HEK293 (cell line): ENCODE data around the gene TAF12.

Experiments used
- CTCF ChIA-PET: fragments of 350-600 bp; formaldehyde crosslinking; extraction: SDS; loops from one replicate; lab custom pipeline; 2021; ENCODE audit warnings: antibody characterized with exemption; lab: Yijun Ruan, JAX
- POLR2A ChIA-PET: fragments of 300-600 bp; formaldehyde crosslinking; extraction: SDS; loops from one replicate; lab custom pipeline; 2020; ENCODE audit warnings: antibody characterized with exemption, inconsistent platforms; lab: Yijun Ruan, JAX
- H3K27ac ChIP-seq: fragments of 200-500 bp; sonication (Bioruptor generic); 2 replicates; pipeline ENCODE4 v1.5.1; 2014; ENCODE audit warnings: low read depth, low read length, control low read depth, inconsistent platforms; ENCODE audit errors: extremely low read depth
- H3K36me3 ChIP-seq, 2 experiments: fragments of 200-500 bp in 1 of 2; sonication (Bioruptor generic) in 1 of 2; 1 replicate in 1 of 2; 2 replicates in 1 of 2; pipeline ENCODE4 v1.5.1; 2014 to 2017; ENCODE audit warnings: inconsistent platforms in 2 of 2, low read length in 2 of 2; ENCODE audit not compliant: control insufficient read depth in 2 of 2, insufficient read depth in 1 of 2
- H3K4me1 ChIP-seq: fragments of 200-500 bp; sonication (Bioruptor generic); 2 replicates; pipeline ENCODE4 v1.5.1; 2014; ENCODE audit warnings: mild to moderate bottlenecking, low read length, inconsistent platforms; ENCODE audit not compliant: control insufficient read depth, insufficient read depth
- H3K4me3 ChIP-seq: 2 replicates; pipeline ENCODE4 v1.5.1; 2011; ENCODE audit warnings: low read depth, mild to moderate bottlenecking, control low read depth, low read length, moderate library complexity
- H3K9me3 ChIP-seq: fragments of 200-500 bp; sonication (Bioruptor generic); 2 replicates; pipeline ENCODE4 v1.5.1; 2014; ENCODE audit warnings: low read depth, low read length, inconsistent platforms; ENCODE audit not compliant: control insufficient read depth, insufficient read depth
- BCL11A ChIP-seq: fragments of 450-650 bp; formaldehyde crosslinking; IDR thresholded peaks from 2 replicates; pipeline ENCODE4 v1.5.1; 2016; ENCODE audit warnings: low read depth, missing biosample characterization, missing genetic modification characterization
- HIC1 ChIP-seq: fragments of 450-650 bp; formaldehyde crosslinking; IDR thresholded peaks from 2 replicates; pipeline ENCODE4 v1.5.1; 2016; ENCODE audit warnings: missing biosample characterization, missing genetic modification characterization
- HOXD13 ChIP-seq: sonication (generic); formaldehyde crosslinking; IDR thresholded peaks from 2 replicates; pipeline ENCODE4 v1.8.0; 2022; ENCODE audit warnings: missing genetic modification reagents, borderline replicate concordance
- KLF7 ChIP-seq: fragments of 450-650 bp; formaldehyde crosslinking; IDR thresholded peaks from 2 replicates; pipeline ENCODE4 v1.5.1; 2016; ENCODE audit warnings: missing biosample characterization, missing genetic modification characterization, borderline replicate concordance
- KLF8 ChIP-seq: fragments of 450-650 bp; formaldehyde crosslinking; IDR thresholded peaks from 2 replicates; pipeline ENCODE4 v1.5.1; 2016; ENCODE audit warnings: missing biosample characterization, missing genetic modification characterization
- ZBTB48 ChIP-seq: fragments of 450-650 bp; formaldehyde crosslinking; IDR thresholded peaks from 2 replicates; pipeline ENCODE4 v1.5.1; 2016; ENCODE audit warnings: missing biosample characterization, missing genetic modification characterization
- ZBTB8A ChIP-seq: fragments of 450-650 bp; formaldehyde crosslinking; IDR thresholded peaks from 2 replicates; pipeline ENCODE4 v1.5.1; 2016; ENCODE audit warnings: missing biosample characterization, missing genetic modification characterization
- ZNF157 ChIP-seq: fragments of 450-650 bp; formaldehyde crosslinking; IDR thresholded peaks from 2 replicates; pipeline ENCODE4 v1.5.1; 2016; ENCODE audit warnings: missing biosample characterization, missing genetic modification characterization
- ZNF350 ChIP-seq: fragments of 450-650 bp; formaldehyde crosslinking; IDR thresholded peaks from 2 replicates; pipeline ENCODE4 v1.5.0; 2017; ENCODE audit warnings: missing biosample characterization, mild to moderate bottlenecking, missing genetic modification characterization
- ZNF362 ChIP-seq: fragments of 450-650 bp; formaldehyde crosslinking; IDR thresholded peaks from 2 replicates; pipeline ENCODE4 v1.5.1; 2016; ENCODE audit warnings: missing biosample characterization, missing genetic modification characterization
- ZNF391 ChIP-seq: fragments of 450-650 bp; formaldehyde crosslinking; IDR thresholded peaks from 2 replicates; pipeline ENCODE4 v1.5.1; 2016; ENCODE audit warnings: low read depth, missing biosample characterization, missing genetic modification characterization, borderline replicate concordance
- ZNF423 ChIP-seq: fragments of 450-650 bp; formaldehyde crosslinking; IDR thresholded peaks from 2 replicates; pipeline ENCODE4 v1.5.1; 2016; ENCODE audit warnings: missing biosample characterization, missing genetic modification characterization
- ZNF530 ChIP-seq: fragments of 450-650 bp; formaldehyde crosslinking; IDR thresholded peaks from 2 replicates; pipeline ENCODE4 v1.5.1; 2016; ENCODE audit warnings: low read depth, missing biosample characterization, missing genetic modification characterization
- ZNF558 ChIP-seq: fragments of 450-650 bp; formaldehyde crosslinking; IDR thresholded peaks from 2 replicates; pipeline ENCODE4 v1.5.1; 2016; ENCODE audit warnings: missing biosample characterization, missing genetic modification characterization
- ZNF585B ChIP-seq: fragments of 450-650 bp; formaldehyde crosslinking; IDR thresholded peaks from 2 replicates; pipeline ENCODE4 v1.5.1; 2016; ENCODE audit warnings: missing biosample characterization, missing genetic modification characterization
- ZNF600 ChIP-seq: fragments of 450-650 bp; formaldehyde crosslinking; IDR thresholded peaks from 2 replicates; pipeline ENCODE4 v1.5.1; 2016; ENCODE audit warnings: missing biosample characterization, missing genetic modification characterization
- ZNF76 ChIP-seq: fragments of 450-650 bp; formaldehyde crosslinking; IDR thresholded peaks from 2 replicates; pipeline ENCODE4; 2016; ENCODE audit warnings: low read depth, missing biosample characterization, missing genetic modification characterization, borderline replicate concordance
- ZNF777 ChIP-seq: fragments of 450-650 bp; formaldehyde crosslinking; IDR thresholded peaks from 2 replicates; pipeline ENCODE4 v1.5.1; 2017; ENCODE audit warnings: missing biosample characterization, missing genetic modification characterization, borderline replicate concordance
- ZSCAN18 ChIP-seq: fragments of 450-650 bp; formaldehyde crosslinking; IDR thresholded peaks from 2 replicates; pipeline ENCODE4 v1.5.1; 2016; ENCODE audit warnings: missing biosample characterization, missing genetic modification characterization
- TF ChIP-seq, protein P1 (sequence below): fragments of 450-650 bp; formaldehyde crosslinking; IDR thresholded peaks from 2 replicates; pipeline ENCODE4 v1.5.1; 2016; ENCODE audit warnings: missing biosample characterization, missing genetic modification characterization
- TF ChIP-seq, protein P2 (sequence below): fragments of 450-650 bp; formaldehyde crosslinking; IDR thresholded peaks from 2 replicates; pipeline ENCODE4 v1.5.1; 2016; ENCODE audit warnings: missing biosample characterization, missing genetic modification characterization

Gene TAF12

DNA sequence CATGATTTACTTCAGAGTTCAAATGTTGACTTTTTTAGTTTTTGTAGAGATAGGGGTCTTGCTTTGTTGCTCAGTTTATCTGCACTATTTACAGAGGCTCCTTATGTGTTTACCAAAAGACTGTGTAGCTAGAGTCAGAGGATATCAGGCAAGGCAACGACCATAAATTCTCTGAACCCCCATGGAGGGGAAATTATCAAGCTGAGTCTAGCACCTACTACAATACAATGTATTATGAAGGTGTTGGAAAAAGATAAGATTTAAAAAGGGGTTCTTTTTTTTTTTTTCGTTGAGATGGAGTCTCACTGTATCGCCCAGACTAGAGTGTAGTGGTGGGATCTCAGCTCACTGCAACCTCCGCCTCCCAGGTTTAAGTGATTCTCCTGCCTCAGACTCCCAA is 42.1 kb upstream of the TAF12 start:
- ChIA-PET POLR2A (no interaction called here), CTCF (no interaction called here)
- Histone ChIP-seq H3K27ac (no peak overlapping the region), H3K4me1 (no peaks in the 10 kb centered on the region), H3K9me3 (no peaks in the 10 kb centered on the region), H3K4me3 (no peak overlapping the region), H3K36me3 (peaks cover 13 to 32% of the 10 kb centered on the region in 2 experiments; a peak in 2 of 3 replicates)
- TF ChIP-seq, protein P1, sequence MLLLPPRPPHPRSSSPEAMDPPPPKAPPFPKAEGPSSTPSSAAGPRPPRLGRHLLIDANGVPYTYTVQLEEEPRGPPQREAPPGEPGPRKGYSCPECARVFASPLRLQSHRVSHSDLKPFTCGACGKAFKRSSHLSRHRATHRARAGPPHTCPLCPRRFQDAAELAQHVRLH (tag by site-specific recombination), result no peak
- TF ChIP-seq, protein P2, sequence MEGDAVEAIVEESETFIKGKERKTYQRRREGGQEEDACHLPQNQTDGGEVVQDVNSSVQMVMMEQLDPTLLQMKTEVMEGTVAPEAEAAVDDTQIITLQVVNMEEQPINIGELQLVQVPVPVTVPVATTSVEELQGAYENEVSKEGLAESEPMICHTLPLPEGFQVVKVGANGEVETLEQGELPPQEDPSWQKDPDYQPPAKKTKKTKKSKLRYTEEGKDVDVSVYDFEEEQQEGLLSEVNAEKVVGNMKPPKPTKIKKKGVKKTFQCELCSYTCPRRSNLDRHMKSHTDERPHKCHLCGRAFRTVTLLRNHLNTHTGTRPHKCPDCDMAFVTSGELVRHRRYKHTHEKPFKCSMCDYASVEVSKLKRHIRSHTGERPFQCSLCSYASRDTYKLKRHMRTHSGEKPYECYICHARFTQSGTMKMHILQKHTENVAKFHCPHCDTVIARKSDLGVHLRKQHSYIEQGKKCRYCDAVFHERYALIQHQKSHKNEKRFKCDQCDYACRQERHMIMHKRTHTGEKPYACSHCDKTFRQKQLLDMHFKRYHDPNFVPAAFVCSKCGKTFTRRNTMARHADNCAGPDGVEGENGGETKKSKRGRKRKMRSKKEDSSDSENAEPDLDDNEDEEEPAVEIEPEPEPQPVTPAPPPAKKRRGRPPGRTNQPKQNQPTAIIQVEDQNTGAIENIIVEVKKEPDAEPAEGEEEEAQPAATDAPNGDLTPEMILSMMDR, result no peak
- TF ChIP-seq BCL11A (tag by site-specific recombination), result no peak
- TF ChIP-seq ZNF600 (tag by site-specific recombination), result no peak
- no peak for TF ChIP-seq ZBTB48
- no peak for TF ChIP-seq ZNF350 (tag by site-specific recombination)
- TF ChIP-seq HOXD13 (CRISPR knock-in tag), result no peak
- no peak for TF ChIP-seq ZNF585B (tag by site-specific recombination)
- TF ChIP-seq ZNF777 (tag by site-specific recombination), result no peak
- TF ChIP-seq ZNF76 (tag by site-specific recombination), result no peak
- TF ChIP-seq KLF8 (tag by site-specific recombination), result no peak
- TF ChIP-seq, all 188 proteins: peak for 0

DNA sequence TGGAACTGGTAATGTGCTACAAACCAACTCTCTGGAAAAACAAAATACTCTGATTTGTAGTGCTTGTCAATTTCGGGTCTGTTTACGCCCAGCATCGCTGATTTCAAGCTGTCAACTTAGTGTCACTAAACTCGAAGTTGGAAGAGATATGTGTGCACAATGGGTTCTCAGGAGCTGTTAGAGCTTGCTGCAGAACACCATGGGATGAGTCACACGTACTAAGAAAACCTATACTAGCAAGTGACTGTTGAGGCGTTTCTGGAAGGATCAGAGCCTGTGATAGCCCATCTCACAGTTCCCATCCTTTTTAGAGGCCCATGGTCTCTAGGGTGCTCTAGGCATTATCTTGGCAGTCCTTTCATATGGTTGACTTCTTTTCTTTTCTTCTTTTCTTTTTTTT is 40.0 kb upstream of the TAF12 start:
- TF ChIP-seq ZNF530 (tag by site-specific recombination) (no peak), ZNF600 (tag by site-specific recombination) (peak; percentile 61; the same call in 1 of the 2 replicates)
- ChIA-PET POLR2A (interaction anchor here (0.7 to 1.4 kb wide), 3 partner anchors 11 to 124 kb away, joined by 3 to 4 read pairs (median 4); partner anchors contain the start of gene RNU11), CTCF (interaction anchor here (0.6 kb wide), 1 partner anchor 145 kb away, joined by 3 read pairs; no protein-coding TSS in a partner anchor)
- H3K9me3 ChIP-seq, result no peaks in the 10 kb centered on the region
- H3K4me3 ChIP-seq, result no peak overlapping the region
- no peak overlapping the region for H3K27ac ChIP-seq
- H3K4me1 ChIP-seq, result no peaks in the 10 kb centered on the region
- H3K36me3 ChIP-seq, result peaks cover 13 to 32% of the 10 kb centered on the region in 2 experiments; a peak in 2 of 3 replicates

GRCh38 chr1:28680151-28680550 is 37.3 kb upstream of the TAF12 start:
- POLR2A ChIA-PET, result interaction anchor here (0.9 kb wide), 1 partner anchor 37 kb away, joined by 3 read pairs; no protein-coding TSS in a partner anchor
- TF ChIP-seq ZNF391 (tag by site-specific recombination), result no peak
- no peak for TF ChIP-seq ZSCAN18
- TF ChIP-seq ZNF157, result no peak
- no peak for TF ChIP-seq ZNF362 (tag by site-specific recombination)
- TF ChIP-seq KLF7 (tag by site-specific recombination), result no peak
- no peak for TF ChIP-seq ZNF558 (tag by site-specific recombination)
- TF ChIP-seq HIC1, result no peak
- TF ChIP-seq ZNF423 (tag by site-specific recombination), result no peak
- TF ChIP-seq, protein P1 (tag by site-specific recombination), result no peak
- TF ChIP-seq ZBTB8A, result no peak
- Histone ChIP-seq H3K4me3 (no peak overlapping the region), H3K27ac (no peak overlapping the region), H3K36me3 (peaks cover 5 to 15% of the 10 kb centered on the region in 2 experiments; a peak in 2 of 3 replicates), H3K9me3 (no peaks in the 10 kb centered on the region), H3K4me1 (no peaks in the 10 kb centered on the region)
- CTCF ChIA-PET, result no interaction called here
